ENCODE measurements around the gene PHTF2. TPM values are rescaled to one million over a fixed set of nuclear protein-coding genes. Genes with fewer than 3 reads are reported as not detected.

Gene PHTF2
- total RNA-seq, 4 donors from 2014 or later, result 15.1 to 28.8 (median 20.1) TPM

- no peak overlapping the region for H3K4me3 ChIP-seq
- no peaks in the 10 kb centered on the region for H3K9me3 ChIP-seq
- H3K27me3 ChIP-seq, result no peaks in the 10 kb centered on the region
- H3K27ac ChIP-seq, result no peak overlapping the region
- no peaks in the 10 kb centered on the region for H3K36me3 ChIP-seq
- TF ChIP-seq EP300 (IDR thresholded peaks at IDR 0.05) (no peak), POLR2A (IDR thresholded peaks at IDR 0.05) (no peak), POLR2AphosphoS5 (IDR thresholded peaks at IDR 0.05) (no peak), CTCF (IDR thresholded peaks at IDR 0.05) (no peak)
- peaks cover 0 to 4% (median 0%) of the 10 kb centered on the region in 3 donors for H3K4me1 ChIP-seq
- 70 to 93% methylated on average over 2 to 3 of the region's 3 CpGs for WGBS, 2 donors (ENCODE audit: low coverage in 1 of 2)
- ATAC-seq, result no peak
These were observed 40.4 kb downstream of the PHTF2 start for GRCh38 chr7:77838929-77839491.

- ATAC-seq, result no peak
- Histone ChIP-seq H3K27ac (no peak overlapping the region), H3K4me1 (peaks cover 0 to 4% (median 0%) of the 10 kb centered on the region in 3 donors), H3K9me3 (no peaks in the 10 kb centered on the region), H3K36me3 (no peaks in the 10 kb centered on the region), H3K4me3 (no peak overlapping the region), H3K27me3 (no peaks in the 10 kb centered on the region)
- 84 to 86% methylated on average over 2 of the region's 2 CpGs for WGBS, 2 donors (ENCODE audit: low coverage in 1 of 2)
- no peak for TF ChIP-seq EP300 (IDR thresholded peaks at IDR 0.05)
- no peak for TF ChIP-seq POLR2AphosphoS5 (IDR thresholded peaks at IDR 0.05)
- TF ChIP-seq POLR2A (IDR thresholded peaks at IDR 0.05), result no peak
- no peak for TF ChIP-seq CTCF (IDR thresholded peaks at IDR 0.05)
These were observed 41.3 kb downstream of the PHTF2 start for GRCh38 chr7:77839919-77840318.

- no peaks in the 10 kb centered on the region for H3K9me3 ChIP-seq
These were observed 44.6 kb downstream of the PHTF2 start for GRCh38 chr7:77843194-77843593.

GRCh38 chr7:77846317-77847092 lies 47.9 kb downstream of the PHTF2 start:
- WGBS, 2 donors (ENCODE audit: low coverage in 1 of 2), result 91% methylated on average over 3 of the region's 8 CpGs; no CpG with 5 or more reads in 1 of the 2 donors
- Histone ChIP-seq H3K4me3 (no peak overlapping the region), H3K27me3 (no peaks in the 10 kb centered on the region), H3K9me3 (no peaks in the 10 kb centered on the region), H3K36me3 (no peaks in the 10 kb centered on the region), H3K4me1 (no peaks in the 10 kb centered on the region), H3K27ac (no peak overlapping the region)
- no peak for ATAC-seq
- TF ChIP-seq CTCF (IDR thresholded peaks at IDR 0.05), result no peak
- TF ChIP-seq POLR2AphosphoS5 (IDR thresholded peaks at IDR 0.05), result no peak
- no peak for TF ChIP-seq POLR2A (IDR thresholded peaks at IDR 0.05)
- TF ChIP-seq EP300 (IDR thresholded peaks at IDR 0.05), result no peak

More at GRCh38 chr7:77843194-77843593, 44.6 kb downstream of the PHTF2 start:
- no peaks in the 10 kb centered on the region for H3K27me3 ChIP-seq
- no peaks in the 10 kb centered on the region for H3K36me3 ChIP-seq
- TF ChIP-seq EP300 (IDR thresholded peaks at IDR 0.05) (no peak), POLR2A (IDR thresholded peaks at IDR 0.05) (no peak), POLR2AphosphoS5 (IDR thresholded peaks at IDR 0.05) (no peak), CTCF (IDR thresholded peaks at IDR 0.05) (no peak)
- H3K4me3 ChIP-seq, result no peak overlapping the region
- ATAC-seq, result no peak
- WGBS, 2 donors (ENCODE audit: low coverage in 1 of 2), result 92 to 95% methylated on average over 2 of the region's 2 CpGs
- H3K4me1 ChIP-seq, result peaks cover 0 to 4% (median 0%) of the 10 kb centered on the region in 3 donors
- no peak overlapping the region for H3K27ac ChIP-seq
